GM18505 (cell line): Measurements from ENCODE around the gene PRMT7.

ENCODE experiments used
- ATAC-seq: cut with Tn5 transposase; IDR thresholded peaks from one replicate; pipeline ENCODE4 v1.9.1; 2021; ENCODE audit not compliant: unreplicated experiment
- POLR2A ChIP-seq: IDR thresholded peaks from 4 replicates; pipeline ENCODE4 v1.6.1; 2011; ENCODE audit warnings: borderline replicate concordance; ENCODE audit not compliant: insufficient read depth, insufficient read length; ENCODE audit errors: extremely low read depth

PRMT7 gene

GRCh38 chr16:68371276-68371651 lies 60.4 kb downstream of the PRMT7 start:
- TF ChIP-seq POLR2A, result no peak
- ATAC-seq, result no peak

GRCh38 chr16:68371706-68372380 lies 61.0 kb downstream of the PRMT7 start:
- TF ChIP-seq POLR2A, result no peak
- no peak for ATAC-seq

- ATAC-seq, result no peak
- TF ChIP-seq POLR2A, result no peak
Measured at GRCh38 chr16:68372381-68372720, 61.5 kb downstream of the PRMT7 start.

- ATAC-seq, result no peak
- no peak for TF ChIP-seq POLR2A
Measured at GRCh38 chr16:68372806-68373205, 62.0 kb downstream of the PRMT7 start.

GRCh38 chr16:68373528-68374245 lies 62.9 kb downstream of the PRMT7 start:
- no peak for ATAC-seq
- TF ChIP-seq POLR2A, result no peak

GRCh38 chr16:68374246-68374805 lies 63.5 kb downstream of the PRMT7 start:
- ATAC-seq, result no peak

GRCh38 chr16:68374961-68375660 lies 64.3 kb downstream of the PRMT7 start:
- TF ChIP-seq POLR2A, result no peak
- no peak for ATAC-seq

More at GRCh38 chr16:68374246-68374805, 63.5 kb downstream of the PRMT7 start:
- no peak for TF ChIP-seq POLR2A

- TF ChIP-seq POLR2A, result no peak
- ATAC-seq, result no peak
Measured at GRCh38 chr16:68375801-68376536, 65.2 kb downstream of the PRMT7 start.

GRCh38 chr16:68376590-68376989 lies 65.8 kb downstream of the PRMT7 start:
- TF ChIP-seq POLR2A, result no peak
- no peak for ATAC-seq

- no peak for TF ChIP-seq POLR2A
- ATAC-seq, result no peak
Measured at GRCh38 chr16:68377221-68377620, 66.4 kb downstream of the PRMT7 start.

- no peak for ATAC-seq
Measured at GRCh38 chr16:68377667-68378393, 67.0 kb downstream of the PRMT7 start.

More at GRCh38 chr16:68377667-68378393, 67.0 kb downstream of the PRMT7 start:
- TF ChIP-seq POLR2A, result no peak
